Aorta (tissue), 5 donors: ENCODE results near the gene SEMA6A. TPM values are rescaled to one million over a fixed set of nuclear protein-coding genes. Genes with fewer than 3 reads are reported as not detected.

Experiments
- ATAC-seq: fragments of 200-7000 bp; cut with Tn5 transposase; one replicate; pipeline ENCODE4 v1.9.1; 2022; ENCODE audit warnings: moderate library complexity; ENCODE audit not compliant: low FRiP score
- DNase-seq, 2 donors: peaks; one replicate each; pipeline ENCODE4 v3.0.0-alpha.2; 2020
- H3K27ac ChIP-seq, 2 donors: one replicate each; pipeline ENCODE4 v1.5.1; 2013; ENCODE audit warnings: low read length in 2 of 2, mild to moderate bottlenecking in 2 of 2, moderate library complexity in 2 of 2, control low read depth in 1 of 2, inconsistent platforms in 1 of 2, low read depth in 1 of 2
- H3K27me3 ChIP-seq, 2 donors: one replicate each; pipeline ENCODE4 v1.6.1; 2013; ENCODE audit warnings: control low read depth in 1 of 2, low read length in 1 of 2, mild to moderate bottlenecking in 1 of 2, moderate library complexity in 1 of 2; ENCODE audit not compliant: insufficient read depth in 2 of 2, control insufficient read depth in 1 of 2
- H3K36me3 ChIP-seq, 2 donors: one replicate each; pipeline ENCODE4 v1.6.1; 2013; ENCODE audit warnings: control low read depth in 1 of 2, low read length in 1 of 2, mild to moderate bottlenecking in 1 of 2; ENCODE audit not compliant: insufficient read depth in 2 of 2, control insufficient read depth in 1 of 2
- H3K4me1 ChIP-seq, 2 donors: one replicate each; pipeline ENCODE4 v1.6.1; 2013; ENCODE audit warnings: low read length in 2 of 2, control low read depth in 1 of 2, mild to moderate bottlenecking in 1 of 2, moderate library complexity in 1 of 2; ENCODE audit not compliant: insufficient read depth in 2 of 2, control insufficient read depth in 1 of 2
- H3K4me3 ChIP-seq, 2 donors: one replicate each; pipeline ENCODE4 v1.5.1; 2013; ENCODE audit warnings: low read length in 2 of 2, control low read depth in 1 of 2, mild to moderate bottlenecking in 1 of 2
- H3K9me3 ChIP-seq: one replicate; pipeline ENCODE4 v1.6.1; 2013; ENCODE audit warnings: mild to moderate bottlenecking, low read length; ENCODE audit not compliant: control insufficient read depth
- WGBS, 2 donors: extraction: QIAGEN DNeasy Blood & Tissue Kit; methylation state at CpG; one replicate each; pipeline ENCODE4 v1.1.7; 2013; 5-methylcytosine and 5-hydroxymethylcytosine counted together
- intact Hi-C, 2 donors: fragments of 100-400 bp; cut with DNase I; formaldehyde crosslinking; loops; one replicate each; pipeline versions ENCODE4 v1.14.2 to v1.15.0; 2022
- long read RNA-seq, 2 donors: library from polyadenylated mRNA; unstranded; transcript quantifications; one replicate each; pipeline ENCODE4 v2.0.0, GENCODE V29; 2020 to 2021
- polyA plus RNA-seq, 2 donors: library from polyadenylated mRNA; stranded (reverse); fragments of 200-250 nt; gene quantifications; one replicate each; pipeline ENCODE4 v1.2.3, GENCODE V29; 2013
- total RNA-seq, 2 donors: library from RNA; stranded (reverse); fragmentation: NEBNext Ultra II Directional; extraction: Animal tissue kit (Norgen Biotek cat#: 25700); gene quantifications; one replicate each; pipeline ENCODE4 v1.2.1, GENCODE V29; 2021
- donor health status: healthy with polysubstance abuse.
- donor health status: Bipolar disorder and iron deficiency.
- donor health status: DM: no; HTN: no; CAD: no.
- donor health status: DM: no; HTN: no; CAD: no.
- donor health status: DM: yes; HTN: yes; CAD: no.

The SEMA6A gene, protein sequence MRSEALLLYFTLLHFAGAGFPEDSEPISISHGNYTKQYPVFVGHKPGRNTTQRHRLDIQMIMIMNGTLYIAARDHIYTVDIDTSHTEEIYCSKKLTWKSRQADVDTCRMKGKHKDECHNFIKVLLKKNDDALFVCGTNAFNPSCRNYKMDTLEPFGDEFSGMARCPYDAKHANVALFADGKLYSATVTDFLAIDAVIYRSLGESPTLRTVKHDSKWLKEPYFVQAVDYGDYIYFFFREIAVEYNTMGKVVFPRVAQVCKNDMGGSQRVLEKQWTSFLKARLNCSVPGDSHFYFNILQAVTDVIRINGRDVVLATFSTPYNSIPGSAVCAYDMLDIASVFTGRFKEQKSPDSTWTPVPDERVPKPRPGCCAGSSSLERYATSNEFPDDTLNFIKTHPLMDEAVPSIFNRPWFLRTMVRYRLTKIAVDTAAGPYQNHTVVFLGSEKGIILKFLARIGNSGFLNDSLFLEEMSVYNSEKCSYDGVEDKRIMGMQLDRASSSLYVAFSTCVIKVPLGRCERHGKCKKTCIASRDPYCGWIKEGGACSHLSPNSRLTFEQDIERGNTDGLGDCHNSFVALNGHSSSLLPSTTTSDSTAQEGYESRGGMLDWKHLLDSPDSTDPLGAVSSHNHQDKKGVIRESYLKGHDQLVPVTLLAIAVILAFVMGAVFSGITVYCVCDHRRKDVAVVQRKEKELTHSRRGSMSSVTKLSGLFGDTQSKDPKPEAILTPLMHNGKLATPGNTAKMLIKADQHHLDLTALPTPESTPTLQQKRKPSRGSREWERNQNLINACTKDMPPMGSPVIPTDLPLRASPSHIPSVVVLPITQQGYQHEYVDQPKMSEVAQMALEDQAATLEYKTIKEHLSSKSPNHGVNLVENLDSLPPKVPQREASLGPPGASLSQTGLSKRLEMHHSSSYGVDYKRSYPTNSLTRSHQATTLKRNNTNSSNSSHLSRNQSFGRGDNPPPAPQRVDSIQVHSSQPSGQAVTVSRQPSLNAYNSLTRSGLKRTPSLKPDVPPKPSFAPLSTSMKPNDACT
- 10 to 100 TPM; 19.8 to 28.5 TPM for total RNA-seq
- polyA plus RNA-seq: 1 to 10 TPM in 1 of 2 donors, under 1 TPM in 1; 0.10 to 6.3 TPM
- long read RNA-seq, donor 1, partial matches to known transcripts: 2 of 11 reads
- long read RNA-seq, donor 1, other reads (novel, unspliced or antisense): 8 of 11 reads
- long read RNA-seq, donor 2, full-length matches to known transcripts: 2 of 16 reads
- long read RNA-seq, donor 2, partial matches to known transcripts: 4 of 16 reads
- long read RNA-seq, donor 2, other reads (novel, unspliced or antisense): 10 of 16 reads

DNA sequence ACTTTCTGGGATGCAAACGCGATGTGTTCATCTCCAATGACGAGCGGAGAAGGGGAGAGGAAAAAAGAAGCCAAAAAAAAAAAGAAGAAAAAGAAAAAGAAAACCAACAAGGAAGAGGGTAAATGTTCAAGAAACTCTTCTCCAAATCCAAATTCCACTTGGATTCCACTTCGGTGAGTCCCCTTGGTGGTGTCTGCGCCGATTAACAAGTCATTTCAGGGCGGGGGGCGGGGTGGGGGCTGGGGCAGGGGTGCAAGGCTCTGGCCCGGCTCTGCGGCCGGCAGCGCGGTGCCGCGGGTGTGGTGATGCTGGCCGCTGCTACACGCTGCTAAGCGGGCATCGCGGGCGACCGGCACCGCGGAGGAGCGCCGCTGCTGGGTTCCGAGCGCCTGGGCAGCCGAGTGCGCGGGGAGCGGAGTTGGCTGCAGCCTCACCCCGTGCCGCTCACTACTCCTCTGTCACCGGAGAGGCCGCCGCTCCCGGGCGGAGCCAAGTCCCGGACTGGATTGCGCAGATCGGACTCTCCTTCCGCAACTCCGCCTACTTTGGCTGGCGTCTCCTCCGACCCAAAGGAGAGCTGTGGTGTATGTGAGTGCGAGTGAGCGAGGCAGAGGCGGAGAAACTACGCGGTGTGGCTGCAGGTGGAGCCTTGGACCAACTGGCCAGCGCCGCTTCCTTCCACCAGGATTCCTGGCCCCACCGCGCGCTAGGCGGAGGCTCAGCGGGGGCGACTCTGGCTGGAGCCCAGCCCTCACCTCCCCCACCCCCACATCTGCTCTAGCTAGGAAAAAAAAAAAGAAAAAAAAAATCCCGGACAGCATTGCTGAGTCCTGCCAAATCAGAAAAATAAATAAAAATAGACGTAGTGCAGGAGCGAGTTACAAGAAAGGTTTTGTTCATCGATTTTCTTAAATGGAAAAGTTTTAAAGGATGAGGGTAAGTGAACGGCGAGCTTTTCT is at the start of gene SEMA6A:
Gene SEMA6A (minus strand): TSS at position 457 of the 959 bp plus-strand sequence. CDS start 69,879 bp downstream, outside the sequence.
- no peaks in the 10 kb centered on the region for H3K27me3 ChIP-seq
- ATAC-seq (peak; percentile 93), DNase-seq (peak; percentile 87 to 94)
- no peaks in the 10 kb centered on the region for H3K9me3 ChIP-seq
- peak within 1 kb of the TSS; percentile 53 to 54 for H3K4me3 ChIP-seq
- H3K36me3 ChIP-seq: no peaks in the 10 kb centered on the region
- H3K4me1 ChIP-seq: no peaks in the 10 kb centered on the region
- H3K27ac ChIP-seq: no peak within 1 kb of the TSS
- intact Hi-C loops: loop anchor here (10.0 kb wide), 2 partner anchors 180 to 370 kb away; no protein-coding TSS in a partner anchor
- 1% methylated on average over 57 to 66 of the region's 66 CpGs for WGBS, 2 donors

GRCh38 chr5:116622375-116623050 is 47.9 kb upstream of the SEMA6A start:
- H3K27me3 ChIP-seq: no peaks in the 10 kb centered on the region
- WGBS, 2 donors: 88 to 92% methylated on average over 7 of the region's 7 CpGs
- no peaks in the 10 kb centered on the region for H3K4me1 ChIP-seq
- H3K36me3 ChIP-seq: no peaks in the 10 kb centered on the region
- H3K27ac ChIP-seq: no peak overlapping the region
- H3K9me3 ChIP-seq: no peaks in the 10 kb centered on the region
- H3K4me3 ChIP-seq: no peak overlapping the region
- no peak for ATAC-seq
- intact Hi-C loops: no loop called here
- DNase-seq: no peak

DNA sequence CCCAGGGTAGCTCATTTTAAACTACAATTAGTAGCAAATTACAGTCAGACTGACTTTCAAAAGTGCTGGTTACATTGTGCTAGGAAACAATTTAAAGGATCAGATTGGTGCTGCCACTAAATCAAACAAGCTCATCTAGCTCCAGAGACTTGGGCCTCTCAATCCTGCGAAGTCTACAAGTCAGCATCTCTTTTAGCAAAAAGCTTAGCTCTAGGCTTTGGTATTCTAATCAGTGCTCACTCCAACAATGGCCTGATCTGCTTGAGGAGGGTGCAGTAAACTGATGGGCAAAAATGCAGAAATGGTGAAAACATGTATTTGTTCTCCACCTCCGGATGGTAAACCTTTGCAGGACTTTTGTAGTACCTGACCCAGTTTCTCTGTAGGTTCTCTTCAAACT is 47.0 kb upstream of the SEMA6A start:
- WGBS, 2 donors: 91 to 94% methylated on average over 2 of the region's 2 CpGs
- no peaks in the 10 kb centered on the region for H3K9me3 ChIP-seq
- no peak overlapping the region for H3K4me3 ChIP-seq
- H3K27ac ChIP-seq: no peak overlapping the region
- H3K36me3 ChIP-seq: no peaks in the 10 kb centered on the region
- no peaks in the 10 kb centered on the region for H3K27me3 ChIP-seq
- intact Hi-C loops: no loop called here
- no peak for DNase-seq
- ATAC-seq: no peak
- no peaks in the 10 kb centered on the region for H3K4me1 ChIP-seq

- intact Hi-C loops: no loop called here
- Histone ChIP-seq H3K9me3 (no peaks in the 10 kb centered on the region), H3K4me1 (no peaks in the 10 kb centered on the region), H3K4me3 (no peak overlapping the region), H3K36me3 (no peaks in the 10 kb centered on the region), H3K27ac (no peak overlapping the region), H3K27me3 (no peaks in the 10 kb centered on the region)
- 86 to 99% methylated on average over 1 of the region's 1 CpG for WGBS, 2 donors
- no peak for ATAC-seq
- no peak for DNase-seq
These were observed 42.3 kb upstream of the SEMA6A start for GRCh38 chr5:116616876-116617275.

GRCh38 chr5:116614603-116614920 is 39.9 kb upstream of the SEMA6A start:
- no peaks in the 10 kb centered on the region for H3K4me1 ChIP-seq
- intact Hi-C loops: no loop called here
- no peak overlapping the region for H3K27ac ChIP-seq
- no peak overlapping the region for H3K4me3 ChIP-seq
- DNase-seq (no peak), ATAC-seq (no peak)
- 94 to 95% methylated on average over 5 of the region's 5 CpGs for WGBS, 2 donors
- H3K36me3 ChIP-seq: no peaks in the 10 kb centered on the region
- H3K9me3 ChIP-seq: no peaks in the 10 kb centered on the region
- H3K27me3 ChIP-seq: no peaks in the 10 kb centered on the region

DNA sequence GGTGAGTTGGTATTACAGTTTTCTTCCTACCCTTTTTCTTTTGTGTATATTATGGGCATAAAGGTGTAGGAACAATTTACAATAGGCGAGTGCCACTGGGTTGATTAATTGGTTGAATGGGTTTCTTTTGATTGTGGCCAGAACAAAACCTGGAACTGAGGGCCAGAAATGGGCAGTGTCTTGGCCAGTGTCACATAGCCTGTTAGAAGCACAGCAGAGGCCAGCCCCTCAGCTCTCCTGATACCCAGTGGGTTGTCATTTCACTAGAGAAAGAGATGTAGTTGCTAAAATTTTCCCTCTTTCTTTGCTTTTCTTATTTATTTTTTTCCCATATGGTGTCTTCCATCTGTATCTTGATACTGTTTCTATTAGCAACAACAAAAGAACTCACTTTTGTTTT is 38.8 kb upstream of the SEMA6A start:
- Histone ChIP-seq H3K27me3 (no peaks in the 10 kb centered on the region), H3K9me3 (no peaks in the 10 kb centered on the region), H3K4me3 (no peak overlapping the region), H3K4me1 (no peaks in the 10 kb centered on the region), H3K36me3 (no peaks in the 10 kb centered on the region), H3K27ac (no peak overlapping the region)
- no peak for ATAC-seq
- intact Hi-C loops: no loop called here
- WGBS, 2 donors: 86 to 90% methylated on average over 1 of the region's 1 CpG
- no peak for DNase-seq

DNA sequence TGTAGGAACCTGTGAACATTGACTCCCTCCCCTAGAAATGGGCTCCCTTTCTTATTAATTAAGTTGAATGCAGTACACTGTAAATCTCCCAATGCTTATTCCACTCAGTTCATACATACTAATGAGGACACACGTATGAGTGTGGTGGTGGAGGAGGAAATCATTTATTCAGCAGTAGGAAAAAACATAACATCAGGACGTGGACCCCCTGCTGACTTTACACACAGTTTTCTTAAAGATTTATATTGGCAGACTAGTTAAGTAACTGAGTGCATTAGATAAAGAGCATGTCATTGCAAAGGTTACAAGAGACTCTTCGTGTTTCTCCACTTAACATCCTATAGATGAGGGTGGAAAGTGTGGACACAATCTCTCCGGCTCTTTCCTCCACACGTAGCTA is 37.8 kb upstream of the SEMA6A start:
- Histone ChIP-seq H3K4me1 (no peaks in the 10 kb centered on the region), H3K27ac (no peak overlapping the region), H3K9me3 (no peaks in the 10 kb centered on the region), H3K4me3 (no peak overlapping the region), H3K36me3 (no peaks in the 10 kb centered on the region), H3K27me3 (no peaks in the 10 kb centered on the region)
- intact Hi-C loops: no loop called here
- ATAC-seq (no peak), DNase-seq (no peak)
- WGBS, 2 donors: 87 to 91% methylated on average over 5 of the region's 5 CpGs
